Measurements from ENCODE around the gene UGT8. TPM values are rescaled to one million over a fixed set of nuclear protein-coding genes. Genes with fewer than 3 reads are reported as not detected.

Gene UGT8
- total RNA-seq, result 0.39 TPM in 1 of 2 replicates, not detected in the other

DNA sequence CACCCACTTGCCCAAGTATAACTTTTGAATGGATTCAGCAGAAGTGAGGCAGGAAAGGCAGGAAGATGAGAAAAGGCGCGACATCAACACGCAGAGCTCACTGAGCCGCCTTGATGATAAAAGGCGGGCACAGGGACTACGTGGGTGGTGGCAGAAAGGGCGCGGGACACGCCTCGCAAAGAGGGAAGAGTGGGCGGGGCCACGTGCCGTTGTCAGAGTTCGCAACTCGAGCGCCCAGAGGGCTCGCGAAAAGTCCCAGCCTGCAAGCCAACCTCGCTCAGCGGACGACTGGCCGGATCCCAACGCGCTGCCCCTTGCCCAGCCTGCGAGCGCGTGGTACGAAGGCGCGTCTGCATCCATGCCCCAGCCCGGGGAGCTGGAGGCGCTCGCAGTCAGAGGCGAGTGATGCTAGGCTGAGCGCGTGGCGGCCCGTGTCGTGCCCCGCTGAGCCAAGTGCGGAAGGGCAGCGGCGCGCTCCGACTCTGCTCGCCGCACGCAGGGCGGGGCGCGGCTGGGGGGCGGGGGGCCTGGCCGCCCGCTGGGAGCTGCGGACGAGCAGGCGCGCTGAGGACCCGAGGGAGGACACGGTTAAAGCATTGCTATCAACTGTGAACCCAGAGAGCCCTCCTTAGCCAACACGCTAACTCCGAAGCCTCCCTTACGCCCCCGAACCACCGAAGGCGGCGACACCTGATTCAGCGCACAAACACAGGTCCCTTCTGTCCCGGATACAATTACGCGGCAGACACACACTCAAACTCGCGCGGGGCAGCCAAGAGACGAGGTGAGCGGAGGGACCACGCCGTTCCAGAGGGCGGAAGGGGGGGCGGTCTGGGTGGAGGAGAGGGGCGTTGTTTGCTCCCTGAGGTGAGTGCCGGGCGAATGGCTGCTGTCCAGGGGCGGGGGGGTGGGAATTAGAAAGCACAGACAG, at the start of gene UGT8:
Gene UGT8, plus strand, starts transcription at position 617 of the 931 bp plus-strand sequence. CDS start 24,074 bp downstream, outside the sequence.

